Measurements from ENCODE around the gene AQP11. TPM values are rescaled to one million over a fixed set of nuclear protein-coding genes. Genes with fewer than 3 reads are reported as not detected.

AQP11 gene
- total and polyA plus RNA-seq, 2 of the 4 experiments (the other 2 are of a cell fraction): 1.1 TPM

DNA sequence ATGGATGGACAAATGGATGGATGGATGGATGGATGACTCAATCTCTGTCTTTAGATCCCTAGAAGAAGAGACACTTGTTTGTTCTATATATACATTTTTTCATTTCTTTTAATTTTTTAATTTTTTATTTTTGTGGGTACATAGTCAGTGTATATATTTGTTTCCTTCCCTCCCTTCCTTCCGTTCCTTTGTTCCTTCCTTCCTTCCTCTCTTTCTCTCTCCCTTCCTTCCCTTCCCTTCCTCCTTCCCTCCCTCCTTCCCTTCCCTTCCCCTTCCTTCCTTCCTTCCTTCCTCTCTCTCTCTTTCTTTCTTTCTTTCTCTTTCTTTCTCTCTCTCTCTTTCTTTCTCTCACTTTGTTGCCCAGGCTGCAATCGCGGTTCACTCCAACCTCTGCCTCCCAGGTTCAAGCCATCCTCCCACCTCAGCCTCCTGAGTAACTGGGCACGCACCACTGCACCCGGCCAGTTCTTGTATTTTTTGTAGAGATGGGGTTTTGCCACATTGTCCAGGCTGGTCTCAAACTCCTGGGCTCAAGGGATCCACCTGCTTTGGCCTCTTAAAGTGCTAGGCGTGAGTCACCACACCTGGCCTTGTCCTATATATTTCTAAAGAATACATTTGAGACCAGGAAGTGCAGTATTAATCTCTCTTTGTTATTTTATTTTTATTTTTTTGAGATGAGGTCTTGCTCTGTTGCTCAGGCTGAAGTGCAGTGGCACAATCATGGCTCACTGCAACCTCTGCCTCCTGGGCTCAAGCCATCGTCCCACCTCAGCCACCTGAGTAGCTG is 42.5 kb upstream of the AQP11 start:
- TF ChIP-seq CEBPB (IDR thresholded peaks at IDR 0.05; ENCODE audit: low read depth, low read length) (no peak), POLR2A (IDR thresholded peaks at IDR 0.05; ENCODE audit: low read depth, low read length) (no peak)
- in situ Hi-C loops (cut with MboI; ENCODE audit: low sequenced_read_pairs) (loop anchor here (5.0 kb wide), 1 partner anchor 420 kb away; the partner anchor contains the start of gene MYO7A), dilution Hi-C loops (cut with HindIII; ENCODE audit: low sequenced_read_pairs, unreplicated experiment) (no loop called here), intact Hi-C loops (cut with micrococcal nuclease) (loop anchor here (10.0 kb wide), 1 partner anchor 502 kb away; no protein-coding TSS in a partner anchor)
- Histone ChIP-seq H3K9me3 (ENCODE audit: control insufficient read depth, insufficient read depth, low read length) (peaks cover 5% of the 10 kb centered on the region), H2BK5ac (ENCODE audit: low read depth, low read length, poor library complexity, severe bottlenecking) (no peak overlapping the region), H2AK5ac (ENCODE audit: low read depth, low read length) (no peak overlapping the region), H3K4me1 (ENCODE audit: control insufficient read depth, insufficient read depth, low read length) (peaks cover 2% of the 10 kb centered on the region), H3K36me3 (ENCODE audit: control insufficient read depth, insufficient read depth, low read length) (no peaks in the 10 kb centered on the region), H3K14ac (replicated peaks; ENCODE audit: low read depth, low read length) (no peak overlapping the region), H2BK15ac (ENCODE audit: low read depth, low read length) (no peak overlapping the region), H3K4me3 (ENCODE audit: insufficient read depth, low read depth, low read length) (no peak overlapping the region), H3K18ac (ENCODE audit: low read depth, low read length) (no peak overlapping the region), H3K27ac (ENCODE audit: insufficient read depth, low read length) (no peak overlapping the region), H2BK20ac (ENCODE audit: low read depth, low read length) (no peak overlapping the region), H3K9me1 (ENCODE audit: insufficient read depth, low read length) (no peaks in the 10 kb centered on the region), H3K9ac (ENCODE audit: low read depth, low read length) (no peak overlapping the region), H4K91ac (ENCODE audit: insufficient read depth, low read depth, low read length) (no peak overlapping the region), H3K79me1 (ENCODE audit: low read depth in 1 of 2, low read length in 2 of 2) (no peaks in the 10 kb centered on the region), H4K8ac (ENCODE audit: low read depth in 2 of 2, low read length in 2 of 2) (no peak overlapping the region), H3K4me2 (ENCODE audit: low read depth, low read length) (no peak overlapping the region), H4K20me1 (ENCODE audit: insufficient read depth, low read length) (no peaks in the 10 kb centered on the region), H2BK120ac (ENCODE audit: low read depth, low read length) (no peak overlapping the region), H3K27me3 (ENCODE audit: control insufficient read depth, insufficient read depth, low read length) (no peaks in the 10 kb centered on the region), H3K56ac (ENCODE audit: extremely low read depth, insufficient read depth, low read length) (no peak overlapping the region), H3K4ac (ENCODE audit: low read depth, low read length) (no peak overlapping the region), H2AK9ac (replicated peaks; ENCODE audit: low read depth, low read length, poor library complexity) (no peak overlapping the region), H2AFZ (replicated peaks; ENCODE audit: low read length, poor library complexity) (no peak overlapping the region), H3K23ac (ENCODE audit: low read depth, low read length) (no peak overlapping the region), H4K5ac (ENCODE audit: low read depth, low read length) (no peak overlapping the region)
- BruUV-seq (replicated peaks): no TSS peak
- ATAC-seq (ENCODE audit: low read depth): no peak
- DNase-seq: no peak
- no CpG with 5 or more reads among the region's 7 CpGs for WGBS, 2 experiments (ENCODE audit: extremely low coverage in 2 of 2, insufficient read length in 1 of 2)
- ChIA-PET CTCF (interaction anchor here (0.7 to 1.8 kb wide), 6 partner anchors 69 to 420 kb away, joined by 3 to 17 read pairs (median 4); partner anchors contain the start of gene MYO7A), POLR2A (ENCODE audit: unreplicated experiment) (no interaction called here)
